Measurements from ENCODE around the gene SLC12A7. TPM values are rescaled to one million over a fixed set of nuclear protein-coding genes. Genes with fewer than 3 reads are reported as not detected.
"Not testable (repeated sequence)": the region's sequence is repeated elsewhere in the genome, so short reads cannot be mapped to it uniquely, and the experiment has no call there.

SLC12A7 gene
- total RNA-seq, 2 experiments from 2014 or later: 31.5 to 37.5 TPM

DNA sequence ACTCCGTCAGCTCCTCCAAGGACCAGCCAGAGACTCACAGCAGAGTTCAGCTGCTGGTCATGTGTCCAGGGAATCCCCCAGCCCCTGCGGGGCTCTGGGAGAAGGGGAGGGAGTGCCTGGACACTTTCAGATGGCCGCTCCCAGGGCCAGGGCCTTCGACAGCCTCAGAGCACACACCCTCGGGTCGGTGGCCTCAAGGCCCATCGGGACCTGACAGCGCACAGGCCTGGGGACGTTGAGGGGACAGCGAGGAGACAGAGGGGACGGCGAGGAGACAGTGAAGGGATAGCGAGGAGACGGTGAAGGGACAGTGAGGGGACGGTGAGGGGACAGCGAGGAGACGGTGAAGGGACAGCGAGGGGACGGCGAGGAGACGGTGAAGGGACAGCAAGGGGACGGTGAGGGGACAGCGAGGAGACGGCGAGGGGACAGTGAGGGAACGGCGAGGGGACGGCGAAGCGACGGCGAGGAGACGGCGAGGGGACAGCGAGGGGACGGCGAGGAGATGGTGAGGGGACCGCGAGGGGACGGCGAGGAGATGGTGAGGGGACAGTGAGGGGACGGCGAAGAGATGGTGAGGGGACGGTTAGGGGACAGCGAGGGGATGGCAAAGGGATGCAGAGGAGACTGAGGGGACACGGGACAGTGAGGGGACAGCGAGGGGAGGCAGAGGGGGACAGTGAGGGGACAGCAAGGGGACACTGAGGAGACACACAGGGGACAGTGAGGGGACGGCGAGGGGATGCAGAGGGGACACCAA lies 47.3 kb downstream of the SLC12A7 start:
- POLR2A ChIA-PET: no interaction called here
- H3K9me3 Mint-ChIP-seq: no peaks in the 10 kb centered on the region
- H3K4me1 Mint-ChIP-seq: no peaks in the 10 kb centered on the region
- H3K36me3 Mint-ChIP-seq: no peaks in the 10 kb centered on the region
- ATAC-seq (ENCODE audit: low read depth) (no peak), DNase-seq (no peak)
- no peak overlapping the region for H3K27ac Mint-ChIP-seq
- H3K4me3 Mint-ChIP-seq: no peak overlapping the region
- no peaks in the 10 kb centered on the region for H3K27me3 Mint-ChIP-seq

DNA sequence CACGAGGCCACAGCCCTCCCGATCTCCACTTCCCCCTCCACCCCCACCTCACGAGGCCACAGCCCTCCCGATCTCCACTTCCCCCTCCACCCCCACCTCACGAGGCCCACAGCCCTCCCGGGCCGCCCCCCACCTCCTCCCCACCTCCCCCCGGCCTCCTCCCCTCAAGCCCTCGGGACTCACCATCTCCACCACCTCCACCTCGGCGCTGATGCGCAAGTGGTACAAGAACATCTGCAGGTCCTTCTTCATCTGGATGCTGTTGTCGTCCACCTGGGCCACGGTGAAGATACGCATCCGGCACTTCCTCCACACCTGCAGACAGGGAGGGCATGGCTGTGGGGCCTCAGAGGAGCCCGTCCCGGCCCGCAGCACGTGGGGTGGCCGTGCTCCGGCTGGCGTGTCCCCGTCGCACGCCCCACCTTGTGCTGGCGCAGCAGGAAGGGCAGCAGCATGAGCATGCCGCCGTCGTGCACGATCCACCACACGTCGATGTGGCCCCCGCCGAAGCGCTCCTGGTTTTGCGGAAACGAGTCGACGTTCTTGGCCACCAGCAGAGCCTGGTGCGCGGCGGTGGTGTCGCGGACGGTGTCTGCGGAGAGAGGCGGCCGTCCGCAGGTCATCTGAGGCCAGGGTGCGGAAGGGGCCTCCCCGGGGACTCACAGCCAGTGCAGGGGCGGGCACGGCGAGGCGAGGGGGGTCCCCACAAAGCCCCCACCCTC lies 48.0 kb downstream of the SLC12A7 start:
- DNase-seq (no peak), ATAC-seq (ENCODE audit: low read depth) (no peak)
- Mint-ChIP-seq H3K4me3 (no peak overlapping the region), H3K4me1 (no peaks in the 10 kb centered on the region), H3K9me3 (no peaks in the 10 kb centered on the region), H3K36me3 (no peaks in the 10 kb centered on the region), H3K27ac (no peak overlapping the region), H3K27me3 (no peaks in the 10 kb centered on the region)
- POLR2A ChIA-PET: no interaction called here

DNA sequence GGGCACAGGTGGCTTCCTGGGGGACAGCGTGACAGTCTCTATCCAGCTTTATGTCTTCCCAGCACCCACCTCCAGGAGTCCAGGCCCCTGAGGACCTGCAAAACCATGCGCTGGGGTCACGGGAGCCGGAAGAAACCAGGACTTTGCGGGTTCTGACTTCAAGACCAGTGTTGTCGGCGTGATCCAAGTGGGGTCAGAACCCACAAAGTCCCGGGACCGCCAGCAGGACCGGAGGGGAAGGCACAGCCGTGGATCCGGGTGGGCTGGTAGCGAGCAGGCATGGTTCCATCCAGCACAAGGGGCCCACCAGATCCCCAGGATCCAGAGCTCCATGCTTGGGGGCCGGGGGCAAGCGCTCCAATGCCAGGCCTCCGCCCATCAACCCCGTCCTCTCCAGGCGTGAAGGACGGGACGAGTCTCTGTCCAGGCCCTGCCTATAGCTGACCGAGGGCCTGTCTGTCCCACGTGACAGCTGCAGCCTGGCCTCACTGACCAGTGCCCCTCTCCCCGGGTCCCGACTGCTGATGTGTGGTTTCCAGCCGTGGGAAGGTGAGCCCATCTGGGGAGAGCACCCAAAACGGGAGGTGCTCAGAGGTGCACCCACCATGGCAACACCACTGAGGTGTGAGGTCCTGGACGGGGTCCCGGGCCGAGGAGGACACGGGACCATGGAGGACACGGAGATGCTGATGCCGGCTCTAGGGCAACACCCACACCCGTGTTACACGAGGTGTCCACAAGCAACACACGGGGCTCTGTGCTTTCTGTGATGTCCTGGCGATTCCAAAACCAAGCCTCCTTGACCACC lies 48.9 kb downstream of the SLC12A7 start:
- Mint-ChIP-seq H3K9me3 (no peaks in the 10 kb centered on the region), H3K4me3 (no peak overlapping the region), H3K27ac (no peak overlapping the region), H3K36me3 (no peaks in the 10 kb centered on the region), H3K4me1 (no peaks in the 10 kb centered on the region), H3K27me3 (no peaks in the 10 kb centered on the region)
- ATAC-seq (ENCODE audit: low read depth) (no peak), DNase-seq (no peak)
- POLR2A ChIA-PET: no interaction called here

GRCh38 chr5:1061916-1062315 lies 49.9 kb downstream of the SLC12A7 start:
- no peak overlapping the region for H3K4me3 Mint-ChIP-seq
- H3K27ac Mint-ChIP-seq: no peak overlapping the region
- H3K27me3 Mint-ChIP-seq: no peaks in the 10 kb centered on the region
- no peaks in the 10 kb centered on the region for H3K36me3 Mint-ChIP-seq
- no peak for ATAC-seq (ENCODE audit: low read depth)
- no peak for DNase-seq
- H3K4me1 Mint-ChIP-seq: no peaks in the 10 kb centered on the region
- POLR2A ChIA-PET: no interaction called here
- H3K9me3 Mint-ChIP-seq: no peaks in the 10 kb centered on the region

DNA sequence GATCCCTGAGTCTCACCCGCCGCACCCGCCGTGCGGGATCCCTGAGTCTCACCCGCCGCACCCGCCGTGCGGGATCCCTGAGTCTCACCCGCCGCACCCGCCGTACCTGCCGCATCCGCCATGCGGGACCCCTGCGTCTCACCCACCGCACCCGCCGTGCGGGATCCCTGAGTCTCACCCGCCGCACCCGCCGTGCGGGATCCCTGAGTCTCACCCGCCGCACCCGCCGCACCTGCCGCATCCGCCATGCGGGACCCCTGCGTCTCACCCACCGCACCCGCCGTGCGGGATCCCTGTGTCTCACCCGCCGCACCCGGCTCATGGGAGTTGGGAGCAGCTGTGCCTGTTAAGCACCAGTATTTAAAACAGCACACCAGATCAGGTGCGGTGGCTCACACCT lies 50.6 kb downstream of the SLC12A7 start:
- POLR2A ChIA-PET; H3K27me3 Mint-ChIP-seq; ATAC-seq (ENCODE audit: low read depth); H3K9me3 Mint-ChIP-seq; H3K4me3 Mint-ChIP-seq; H3K4me1 Mint-ChIP-seq; DNase-seq; H3K36me3 Mint-ChIP-seq; H3K27ac Mint-ChIP-seq: not testable (repeated sequence)

- Mint-ChIP-seq H3K36me3 (no peaks in the 10 kb centered on the region), H3K9me3 (no peaks in the 10 kb centered on the region), H3K27ac (no peak overlapping the region), H3K4me3 (no peak overlapping the region), H3K4me1 (no peaks in the 10 kb centered on the region), H3K27me3 (no peaks in the 10 kb centered on the region)
- POLR2A ChIA-PET: no interaction called here
- ATAC-seq (ENCODE audit: low read depth) (no peak), DNase-seq (no peak)
Observed at GRCh38 chr5:1060535-1060981, 51.3 kb downstream of the SLC12A7 start.

DNA sequence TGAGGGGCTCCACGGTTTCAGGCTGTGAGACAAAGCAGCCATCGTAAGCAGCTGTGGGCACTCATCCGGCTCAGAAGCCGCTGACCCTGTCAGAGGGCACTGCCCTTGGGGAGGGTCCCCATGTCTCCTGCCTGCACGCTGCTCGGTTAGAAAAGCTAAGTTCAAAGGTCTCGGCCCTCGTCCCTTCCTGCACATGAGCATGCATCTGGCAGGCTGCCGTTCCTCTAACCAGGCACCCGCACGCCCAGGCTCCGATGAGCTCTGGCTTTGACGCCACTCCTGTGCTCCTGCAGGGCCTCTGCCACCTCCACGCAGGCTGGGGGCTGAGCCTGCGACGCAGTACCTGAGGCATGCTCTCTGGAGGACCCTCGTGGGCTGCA lies 52.0 kb downstream of the SLC12A7 start:
- DNase-seq: no peak
- Mint-ChIP-seq H3K4me3 (no peak overlapping the region), H3K9me3 (no peaks in the 10 kb centered on the region), H3K4me1 (no peaks in the 10 kb centered on the region), H3K36me3 (no peaks in the 10 kb centered on the region), H3K27ac (no peak overlapping the region), H3K27me3 (no peaks in the 10 kb centered on the region)
- no peak for ATAC-seq (ENCODE audit: low read depth)
- POLR2A ChIA-PET: no interaction called here

GRCh38 chr5:1058988-1059883 lies 52.6 kb downstream of the SLC12A7 start:
- POLR2A ChIA-PET: no interaction called here
- Mint-ChIP-seq H3K27me3 (no peaks in the 10 kb centered on the region), H3K27ac (no peak overlapping the region), H3K4me1 (no peaks in the 10 kb centered on the region), H3K9me3 (no peaks in the 10 kb centered on the region), H3K36me3 (no peaks in the 10 kb centered on the region), H3K4me3 (no peak overlapping the region)
- ATAC-seq (ENCODE audit: low read depth) (no peak), DNase-seq (no peak)

DNA sequence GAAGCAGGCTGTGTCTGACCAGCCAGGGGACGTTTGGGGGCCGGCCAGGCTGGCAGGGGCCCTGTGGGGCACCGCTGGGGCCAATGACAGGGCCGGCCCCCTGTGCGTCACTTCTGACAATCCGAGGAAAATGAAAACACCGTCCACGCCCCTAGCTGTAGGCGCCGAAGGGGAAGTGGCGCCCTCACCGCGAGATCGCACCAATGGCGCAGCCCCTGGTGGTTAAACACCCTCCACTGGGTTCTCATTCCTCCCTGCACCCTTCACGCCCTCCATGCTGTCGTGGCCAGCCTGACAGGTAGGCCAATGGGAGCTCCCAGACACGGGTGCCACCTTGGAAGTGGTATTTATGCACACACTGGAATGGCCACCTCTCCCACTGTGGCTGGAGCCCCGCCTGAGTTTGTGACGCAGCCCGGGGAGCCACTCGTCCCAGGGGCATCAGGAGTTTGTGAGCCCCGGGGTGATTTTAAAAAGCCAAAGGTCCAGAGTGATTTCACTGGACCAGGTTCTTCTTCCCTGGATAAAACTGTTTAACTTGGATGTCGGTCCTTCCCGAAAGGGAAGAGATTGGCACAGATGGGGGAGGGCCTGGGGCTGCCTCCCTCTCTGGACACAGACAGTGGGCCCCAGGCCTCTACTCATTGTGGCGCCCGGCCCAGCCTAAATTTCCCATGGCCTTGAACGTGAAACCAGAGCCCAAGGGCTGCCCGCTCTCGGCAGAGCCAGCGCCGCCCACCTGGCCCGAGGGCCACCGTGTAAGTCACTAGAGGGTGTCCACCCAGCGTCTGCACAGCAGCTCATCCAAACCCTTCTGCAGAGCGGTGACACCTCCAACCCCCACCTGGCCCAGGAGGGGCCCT lies 53.5 kb downstream of the SLC12A7 start:
- Mint-ChIP-seq H3K9me3 (no peaks in the 10 kb centered on the region), H3K27me3 (no peaks in the 10 kb centered on the region), H3K4me3 (no peak overlapping the region), H3K4me1 (no peaks in the 10 kb centered on the region), H3K36me3 (no peaks in the 10 kb centered on the region), H3K27ac (no peak overlapping the region)
- no peak for ATAC-seq (ENCODE audit: low read depth)
- DNase-seq: no peak
- POLR2A ChIA-PET: no interaction called here

GRCh38 chr5:1057485-1058082 lies 54.3 kb downstream of the SLC12A7 start:
- POLR2A ChIA-PET: no interaction called here
- Mint-ChIP-seq H3K9me3 (no peaks in the 10 kb centered on the region), H3K36me3 (no peaks in the 10 kb centered on the region), H3K27ac (no peak overlapping the region), H3K27me3 (no peaks in the 10 kb centered on the region), H3K4me3 (no peak overlapping the region), H3K4me1 (no peaks in the 10 kb centered on the region)
- ATAC-seq (ENCODE audit: low read depth): no peak
- DNase-seq: no peak

- no peaks in the 10 kb centered on the region for H3K4me1 Mint-ChIP-seq
- POLR2A ChIA-PET: no interaction called here
- H3K9me3 Mint-ChIP-seq: no peaks in the 10 kb centered on the region
- no peaks in the 10 kb centered on the region for H3K36me3 Mint-ChIP-seq
- no peak overlapping the region for H3K4me3 Mint-ChIP-seq
- H3K27ac Mint-ChIP-seq: no peak overlapping the region
- ATAC-seq (ENCODE audit: low read depth) (peak; percentile 14), DNase-seq (no peak)
- H3K27me3 Mint-ChIP-seq: no peaks in the 10 kb centered on the region
Observed at GRCh38 chr5:1056611-1057484, 55.0 kb downstream of the SLC12A7 start.
